Thyroid gland (tissue), 4 donors: ENCODE measurements around the gene FNDC5. TPM values are rescaled to one million over a fixed set of nuclear protein-coding genes. Genes with fewer than 3 reads are reported as not detected.
"Not testable (repeated sequence)": the region's sequence is repeated elsewhere in the genome, so short reads cannot be mapped to it uniquely, and the experiment has no call there.

Experiments used
- DNase-seq, 2 donors: peaks; one replicate each; pipeline ENCODE4 v3.0.0-alpha.2; 2019
- H3K27ac ChIP-seq, 3 donors: fragments of 200-600 bp; sonication (generic); 1 replicate in 2 of 3; 2 replicates in 1 of 3; pipeline ENCODE4 v1.5.1; 2016 to 2019; ENCODE audit warnings: mild to moderate bottlenecking in 1 of 3, moderate library complexity in 1 of 3
- H3K27me3 ChIP-seq: fragments of 200-600 bp; sonication (generic); one replicate; pipeline ENCODE4 v1.5.1; 2019
- H3K36me3 ChIP-seq, 2 donors: fragments of 200-600 bp; sonication (generic); one replicate each; pipeline ENCODE4 v1.5.1; 2016 to 2019
- H3K4me1 ChIP-seq, 2 donors: fragments of 200-600 bp; sonication (generic); one replicate each; pipeline ENCODE4 v1.5.1; 2017 to 2019
- H3K4me3 ChIP-seq, 3 donors: fragments of 200-600 bp; sonication (generic); replicated peaks in 1 of 3; 1 replicate in 2 of 3; 2 replicates in 1 of 3; pipeline ENCODE4 v1.5.1; 2016; ENCODE audit warnings: mild to moderate bottlenecking in 1 of 3
- H3K9me3 ChIP-seq: fragments of 200-600 bp; sonication (generic); one replicate; pipeline ENCODE4 v1.5.1; 2017
- POLR2A ChIP-seq, 2 donors: fragments of 450-650 bp; IDR thresholded peaks; one replicate each; pipeline ENCODE4 v1.6.1; 2017; ENCODE audit warnings: antibody characterized with exemption in 2 of 2, mild to moderate bottlenecking in 2 of 2, moderate library complexity in 1 of 2
- WGBS, 2 donors: methylation state at CpG; one replicate each; pipeline ENCODE4 v1.1.5; 2017; 5-methylcytosine and 5-hydroxymethylcytosine counted together
- intact Hi-C: fragments of 100-400 bp; cut with DNase I; formaldehyde crosslinking; loops from one replicate; pipeline ENCODE4 v1.15.1; 2023
- total RNA-seq, 4 donors: library from RNA; depleted of rRNA; stranded (reverse); fragments of >200 nt; gene quantifications; one replicate each; pipeline ENCODE4 v1.2.3, GENCODE V29; 2016
- TF ChIP-seq, protein P1 (sequence below), 6 experiments: fragments of 200-600 bp in 3 of 6; fragments of 450-650 bp in 3 of 6; sonication (generic) in 3 of 6; IDR thresholded peaks; one replicate each; pipeline ENCODE4 v1.5.1; 2016 to 2019; ENCODE audit warnings: antibody characterized with exemption in 6 of 6, mild to moderate bottlenecking in 2 of 6, inconsistent platforms in 1 of 6, moderate library complexity in 1 of 6

FNDC5 gene
- total RNA-seq, 4 donors from 2014 or later, result 0.27 to 4.0 (median 1.5) TPM

DNA sequence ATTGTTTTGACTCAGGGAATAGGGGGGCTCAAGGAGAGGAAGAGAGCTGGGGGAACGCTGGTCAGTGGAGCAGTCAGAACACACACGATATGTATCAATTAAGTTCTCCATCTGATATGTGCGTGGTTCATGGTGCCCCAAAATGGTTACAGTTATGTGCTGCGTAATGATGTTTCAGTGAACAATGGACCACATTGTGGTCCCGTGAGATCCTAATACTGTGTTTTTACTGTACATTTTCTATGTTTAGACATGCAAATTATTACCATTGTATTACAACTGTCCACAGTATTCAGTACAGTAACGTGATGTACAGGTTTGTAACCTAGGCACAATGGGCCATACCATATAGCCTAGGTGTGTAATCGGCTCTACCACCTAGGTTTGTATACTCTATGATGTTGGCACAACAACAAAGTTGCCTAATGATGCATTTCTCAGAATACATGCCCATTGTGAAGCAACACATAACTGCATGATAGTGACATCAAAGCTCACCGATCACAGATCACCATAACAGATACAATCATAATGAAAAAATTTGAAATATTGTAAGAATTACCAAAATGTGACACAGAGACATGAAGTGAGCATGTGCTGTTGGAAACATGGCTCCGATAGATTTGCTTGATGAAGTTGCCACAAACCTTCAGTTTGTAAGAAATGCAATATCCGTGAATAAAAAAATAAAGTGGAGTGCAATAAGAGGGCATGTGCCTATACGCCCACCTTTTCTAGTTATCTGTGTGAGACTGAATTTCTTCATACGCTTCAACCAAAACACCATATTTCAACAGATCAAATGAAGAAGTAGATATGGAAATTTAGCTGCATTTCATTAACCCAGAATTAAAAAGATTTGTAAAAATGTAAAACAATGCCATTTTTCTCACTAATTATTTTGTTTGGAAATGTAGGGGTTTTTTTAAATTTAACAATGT lies 45.3 kb upstream of the FNDC5 start:
- whole genome bisulfite sequencing, 2 donors, result 91 to 93% methylated on average over 12 of the region's 12 CpGs
- Histone ChIP-seq H3K27me3 (no peaks in the 10 kb centered on the region), H3K9me3 (no peaks in the 10 kb centered on the region), H3K36me3 (no peaks in the 10 kb centered on the region), H3K27ac (no peak overlapping the region), H3K4me3 (no peak overlapping the region), H3K4me1 (no peaks in the 10 kb centered on the region)
- no peak for TF ChIP-seq POLR2A (IDR thresholded peaks at IDR 0.05)
- TF ChIP-seq, protein P1, sequence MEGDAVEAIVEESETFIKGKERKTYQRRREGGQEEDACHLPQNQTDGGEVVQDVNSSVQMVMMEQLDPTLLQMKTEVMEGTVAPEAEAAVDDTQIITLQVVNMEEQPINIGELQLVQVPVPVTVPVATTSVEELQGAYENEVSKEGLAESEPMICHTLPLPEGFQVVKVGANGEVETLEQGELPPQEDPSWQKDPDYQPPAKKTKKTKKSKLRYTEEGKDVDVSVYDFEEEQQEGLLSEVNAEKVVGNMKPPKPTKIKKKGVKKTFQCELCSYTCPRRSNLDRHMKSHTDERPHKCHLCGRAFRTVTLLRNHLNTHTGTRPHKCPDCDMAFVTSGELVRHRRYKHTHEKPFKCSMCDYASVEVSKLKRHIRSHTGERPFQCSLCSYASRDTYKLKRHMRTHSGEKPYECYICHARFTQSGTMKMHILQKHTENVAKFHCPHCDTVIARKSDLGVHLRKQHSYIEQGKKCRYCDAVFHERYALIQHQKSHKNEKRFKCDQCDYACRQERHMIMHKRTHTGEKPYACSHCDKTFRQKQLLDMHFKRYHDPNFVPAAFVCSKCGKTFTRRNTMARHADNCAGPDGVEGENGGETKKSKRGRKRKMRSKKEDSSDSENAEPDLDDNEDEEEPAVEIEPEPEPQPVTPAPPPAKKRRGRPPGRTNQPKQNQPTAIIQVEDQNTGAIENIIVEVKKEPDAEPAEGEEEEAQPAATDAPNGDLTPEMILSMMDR (IDR thresholded peaks at IDR 0.05), result no peak
- no peak for DNase-seq
- intact Hi-C loops, result no loop called here

DNA sequence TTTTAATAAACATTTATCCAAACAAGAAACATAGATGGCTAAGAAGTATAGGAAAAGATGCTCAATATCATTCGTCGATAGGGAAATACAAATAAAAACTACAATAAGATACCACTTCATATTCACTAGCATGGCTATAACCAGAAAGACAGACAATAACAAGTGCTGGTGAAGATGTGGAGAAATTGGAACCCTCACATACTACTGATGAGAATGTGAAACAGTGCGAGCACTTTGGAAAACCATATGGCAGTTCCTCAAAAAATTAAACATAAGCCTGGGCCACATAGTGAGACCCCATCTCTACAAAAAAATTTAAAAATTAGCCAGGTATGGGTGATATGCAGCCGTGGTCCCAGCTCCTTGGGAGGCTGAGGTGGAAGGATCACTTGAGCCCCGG lies 39.6 kb upstream of the FNDC5 start:
- H3K27me3 ChIP-seq, result no peaks in the 10 kb centered on the region
- TF ChIP-seq POLR2A (IDR thresholded peaks at IDR 0.05), result no peak
- TF ChIP-seq, protein P1 (IDR thresholded peaks at IDR 0.05), result no peak
- H3K4me3 ChIP-seq, result no peak overlapping the region
- 92 to 93% methylated on average over 5 of the region's 5 CpGs for WGBS, 2 donors
- H3K4me1 ChIP-seq, result peaks cover 0 to 8% of the 10 kb centered on the region in 2 donors
- intact Hi-C loops, result no loop called here
- no peak overlapping the region for H3K27ac ChIP-seq
- H3K36me3 ChIP-seq, result no peaks in the 10 kb centered on the region
- DNase-seq, result no peak
- no peaks in the 10 kb centered on the region for H3K9me3 ChIP-seq

DNA sequence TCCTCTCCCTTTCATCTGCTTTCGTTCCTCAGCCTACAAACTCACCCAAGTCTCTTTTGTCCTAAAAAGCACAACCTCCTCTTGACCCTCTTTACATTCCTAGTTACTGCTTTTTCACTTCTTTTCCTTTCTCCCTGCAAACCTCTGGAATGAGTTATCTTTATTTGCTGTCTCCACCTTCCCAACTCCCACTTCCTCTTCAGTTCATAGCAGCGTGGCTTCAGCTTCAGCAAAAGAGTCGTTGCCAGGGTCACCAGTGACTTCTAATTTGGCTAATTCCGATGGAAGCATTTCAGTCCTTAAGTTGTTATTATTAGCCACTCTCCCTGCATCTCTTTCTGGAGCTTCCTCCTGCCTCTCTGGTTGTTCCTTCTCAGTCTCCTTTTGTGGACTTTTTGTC lies 36.7 kb upstream of the FNDC5 start:
- H3K27me3 ChIP-seq, result no peaks in the 10 kb centered on the region
- no peak overlapping the region for H3K27ac ChIP-seq
- 8 to 13% methylated on average over 4 of the region's 4 CpGs for WGBS, 2 donors
- H3K4me1 ChIP-seq, result peaks cover 0 to 8% of the 10 kb centered on the region in 2 donors
- DNase-seq, result peak; percentile 67
- H3K36me3 ChIP-seq, result no peaks in the 10 kb centered on the region
- TF ChIP-seq, protein P1 (IDR thresholded peaks at IDR 0.05), result no peak
- no peak for TF ChIP-seq POLR2A (IDR thresholded peaks at IDR 0.05)
- H3K4me3 ChIP-seq, result no peak overlapping the region
- no peaks in the 10 kb centered on the region for H3K9me3 ChIP-seq
- intact Hi-C loops, result no loop called here

GRCh38 chr1:32906654-32907053 lies 35.9 kb upstream of the FNDC5 start:
- intact Hi-C loops, result no loop called here
- Histone ChIP-seq H3K4me3 (no peak overlapping the region), H3K27me3 (no peaks in the 10 kb centered on the region), H3K27ac (no peak overlapping the region), H3K4me1 (peaks cover 3 to 8% of the 10 kb centered on the region in 2 donors), H3K36me3 (no peaks in the 10 kb centered on the region), H3K9me3 (no peaks in the 10 kb centered on the region)
- 84% methylated on average over 7 of the region's 7 CpGs for WGBS, 2 donors
- TF ChIP-seq, protein P1 (IDR thresholded peaks at IDR 0.05), result no peak
- TF ChIP-seq POLR2A (IDR thresholded peaks at IDR 0.05), result no peak
- DNase-seq, result no peak

- WGBS, 2 donors, result 80 to 82% methylated on average over 10 of the region's 10 CpGs
- H3K27me3 ChIP-seq, H3K9me3 ChIP-seq, H3K27ac ChIP-seq, H3K36me3 ChIP-seq, DNase-seq, intact Hi-C loops, H3K4me3 ChIP-seq: not testable (repeated sequence)
- peaks cover 8 to 12% of the 10 kb centered on the region in 2 donors for H3K4me1 ChIP-seq
Observed at GRCh38 chr1:32905588-32905987, 34.9 kb upstream of the FNDC5 start.
